PFSK-1 (cell line): ENCODE results near the gene PALLD.

ENCODE experiments used
- FOXP2 ChIP-seq: optimal IDR thresholded peaks from 2 replicates; pipeline ENCODE3; 2011; ENCODE audit warnings: borderline replicate concordance, control low read depth, inconsistent platforms; ENCODE audit not compliant: insufficient read depth; ENCODE audit errors: extremely low read length, extremely low read depth
- POLR2AphosphoS5 ChIP-seq: IDR thresholded peaks from 2 replicates; pipeline ENCODE4 v1.6.1; 2012; ENCODE audit warnings: low read depth, mild to moderate bottlenecking, control low read depth, low read length, moderate library complexity
- REST ChIP-seq, 2 experiments: IDR thresholded peaks; 2 replicates each; pipeline versions ENCODE4 v1.6.1 to v1.8.0; 2011 to 2012; ENCODE audit warnings: low read depth in 2 of 2, low read length in 2 of 2, control low read depth in 1 of 2, inconsistent platforms in 1 of 2, mild to moderate bottlenecking in 1 of 2, moderate library complexity in 1 of 2; ENCODE audit not compliant: insufficient read depth in 1 of 2
- SIN3A ChIP-seq: IDR thresholded peaks from 2 replicates; pipeline ENCODE4 v1.6.1; 2012; ENCODE audit warnings: mild to moderate bottlenecking, low read length, moderate library complexity, borderline replicate concordance; ENCODE audit not compliant: insufficient read depth
- TAF1 ChIP-seq: IDR thresholded peaks from 2 replicates; pipeline ENCODE4 v1.6.1; 2012; ENCODE audit warnings: low read length, control low read depth, borderline replicate concordance; ENCODE audit not compliant: insufficient read depth

The PALLD gene

DNA sequence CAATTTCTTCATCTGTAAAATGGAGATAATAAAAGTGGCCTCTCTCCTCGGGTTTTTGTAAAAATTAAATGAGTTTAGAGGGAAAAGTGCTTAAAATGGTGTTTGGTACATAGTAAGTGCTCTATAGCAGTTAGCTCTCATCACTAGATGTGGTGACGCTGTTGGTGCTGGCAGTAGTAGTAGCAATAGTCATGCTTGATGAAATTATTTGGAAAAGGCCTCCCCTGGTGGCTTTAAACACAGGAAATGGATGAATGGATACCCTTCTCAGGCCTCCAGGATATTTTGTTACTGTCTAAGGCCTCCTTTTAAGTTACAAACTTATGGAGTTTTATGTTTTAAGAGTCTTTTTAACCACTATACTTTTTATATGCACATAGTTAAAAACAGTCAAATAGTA, 370.3 kb downstream of the PALLD start:
- TF ChIP-seq POLR2AphosphoS5 (no peak), FOXP2 (no peak), SIN3A (no peak), TAF1 (no peak), REST (IDR thresholded peaks at IDR 0.05; ENCODE audit: insufficient read depth in 1 of 2, low read depth in 2 of 2, low read length in 2 of 2) (no peak)

DNA sequence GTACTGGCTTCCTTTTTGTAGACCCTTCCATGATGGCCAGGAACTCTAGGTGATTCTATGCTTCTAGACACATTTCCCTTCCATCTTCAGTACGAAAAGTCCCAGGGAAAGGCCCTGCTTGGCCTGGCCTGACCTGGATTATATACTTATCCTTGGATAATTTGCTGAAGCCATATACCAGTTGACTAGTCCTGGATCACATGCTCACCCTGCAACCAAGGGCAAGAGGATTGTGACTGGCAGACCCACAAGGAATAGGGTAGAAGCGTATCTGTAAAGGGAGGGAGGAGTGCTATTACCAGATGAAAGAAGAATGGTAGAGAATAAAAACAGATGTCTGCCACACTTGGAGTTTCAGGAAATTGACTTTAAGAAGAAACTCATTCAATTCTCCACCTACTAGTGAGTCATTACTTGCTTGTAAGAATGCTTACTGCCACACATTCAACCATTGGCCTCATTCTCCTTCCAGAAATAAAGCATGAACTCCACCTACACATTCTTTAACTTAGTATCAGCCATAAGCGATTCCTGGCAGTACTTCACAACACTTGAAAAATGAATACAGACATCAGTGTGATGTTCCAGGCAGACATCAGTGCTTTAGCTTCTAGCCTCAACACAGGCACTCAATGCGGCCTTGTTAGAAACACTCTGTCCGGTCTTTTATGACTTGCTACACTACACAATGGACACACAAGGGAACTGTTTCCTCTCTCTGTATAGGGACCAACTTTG, 371.4 kb downstream of the PALLD start:
- no peak for TF ChIP-seq POLR2AphosphoS5
- no peak for TF ChIP-seq SIN3A
- TF ChIP-seq TAF1: no peak
- no peak for TF ChIP-seq REST (IDR thresholded peaks at IDR 0.05; ENCODE audit: insufficient read depth in 1 of 2, low read depth in 2 of 2, low read length in 2 of 2)

- TF ChIP-seq SIN3A (no peak), REST (IDR thresholded peaks at IDR 0.05; ENCODE audit: insufficient read depth in 1 of 2, low read depth in 2 of 2, low read length in 2 of 2) (no peak), FOXP2 (no peak), POLR2AphosphoS5 (no peak), TAF1 (no peak)
Measured at GRCh38 chr4:168868802-168869201, 371.9 kb downstream of the PALLD start.

- TF ChIP-seq REST (IDR thresholded peaks at IDR 0.05; ENCODE audit: insufficient read depth in 1 of 2, low read depth in 2 of 2, low read length in 2 of 2) (no peak), POLR2AphosphoS5 (no peak), FOXP2 (no peak), SIN3A (no peak), TAF1 (no peak)
Measured at GRCh38 chr4:168870004-168870403, 373.2 kb downstream of the PALLD start.

GRCh38 chr4:168871632-168872031, 374.8 kb downstream of the PALLD start:
- TF ChIP-seq SIN3A: no peak
- TF ChIP-seq REST (IDR thresholded peaks at IDR 0.05; ENCODE audit: insufficient read depth in 1 of 2, low read depth in 2 of 2, low read length in 2 of 2): no peak
- no peak for TF ChIP-seq TAF1
- TF ChIP-seq FOXP2: no peak
- TF ChIP-seq POLR2AphosphoS5: no peak
